Right kidney (tissue), 1 donor: ENCODE data around the gene KCNT2.
"Not testable (repeated sequence)": the region's sequence is repeated elsewhere in the genome, so short reads cannot be mapped to it uniquely, and the experiment has no call there.

Experiments
- DNase-seq: peaks from one replicate; pipeline ENCODE4 v3.0.0-alpha.2; 2016

Gene KCNT2

GRCh38 chr1:196309386-196309785 is 298.9 kb downstream of the KCNT2 start:
- no peak for DNase-seq

DNA sequence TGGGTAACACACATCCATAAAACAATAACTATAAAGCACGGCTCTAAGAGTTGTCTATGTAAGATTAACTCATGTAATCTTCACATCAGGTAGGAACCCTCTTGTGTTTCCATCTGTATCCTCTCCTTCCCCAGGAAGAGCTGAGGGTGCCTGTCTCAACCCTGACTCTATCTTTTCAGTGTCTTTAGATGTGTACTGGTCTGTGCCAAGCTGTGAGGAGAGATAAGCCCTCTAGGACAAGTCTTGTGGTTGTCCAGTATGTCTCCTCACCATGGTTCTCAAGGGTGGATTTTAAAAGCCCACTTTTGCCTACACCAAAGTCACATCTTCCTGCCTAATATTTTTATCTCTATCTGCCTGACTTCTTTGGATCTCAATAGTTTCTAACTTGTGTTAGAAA is 300.1 kb downstream of the KCNT2 start:
- DNase-seq: no peak

DNA sequence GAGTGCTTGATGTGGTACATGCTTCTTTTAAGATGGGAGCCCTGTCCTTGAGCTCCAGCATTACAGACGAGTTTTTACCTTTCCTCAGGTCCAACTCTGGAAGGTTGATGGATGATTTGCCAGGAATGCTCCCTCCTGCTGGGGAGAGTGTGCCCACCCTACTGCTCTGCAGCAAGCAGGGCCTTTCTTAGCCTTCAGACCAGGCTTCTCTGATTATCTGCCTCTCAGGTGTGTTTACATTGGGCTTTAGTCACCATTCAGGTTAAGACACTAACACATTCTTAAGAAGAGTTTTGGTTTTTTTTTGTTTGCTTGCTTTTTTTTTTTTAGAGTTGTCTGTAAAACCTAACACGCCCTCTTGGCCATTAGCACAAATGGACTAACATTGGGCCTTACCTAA is 301.8 kb downstream of the KCNT2 start:
- DNase-seq: no peak

DNA sequence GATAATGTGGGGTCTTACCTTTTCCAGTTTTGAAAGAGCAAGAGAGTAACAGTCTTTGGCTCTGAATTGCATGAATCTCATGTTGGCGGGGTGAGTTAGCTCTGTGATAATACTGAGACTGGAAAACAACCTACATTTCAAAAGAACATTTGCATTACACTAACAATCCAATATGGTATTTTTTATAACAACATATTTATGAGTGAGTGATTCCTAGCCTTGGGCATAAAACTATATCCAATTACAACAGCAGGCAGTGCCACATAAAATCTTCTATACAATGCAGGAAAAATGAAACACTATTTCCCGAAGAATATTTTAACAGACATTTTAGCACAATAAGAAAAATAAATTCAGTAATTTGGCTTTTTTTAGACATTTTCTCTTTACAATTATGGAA is 303.0 kb downstream of the KCNT2 start:
- DNase-seq: no peak

- DNase-seq: no peak
These were observed 305.3 kb downstream of the KCNT2 start for GRCh38 chr1:196302981-196303380.

DNA sequence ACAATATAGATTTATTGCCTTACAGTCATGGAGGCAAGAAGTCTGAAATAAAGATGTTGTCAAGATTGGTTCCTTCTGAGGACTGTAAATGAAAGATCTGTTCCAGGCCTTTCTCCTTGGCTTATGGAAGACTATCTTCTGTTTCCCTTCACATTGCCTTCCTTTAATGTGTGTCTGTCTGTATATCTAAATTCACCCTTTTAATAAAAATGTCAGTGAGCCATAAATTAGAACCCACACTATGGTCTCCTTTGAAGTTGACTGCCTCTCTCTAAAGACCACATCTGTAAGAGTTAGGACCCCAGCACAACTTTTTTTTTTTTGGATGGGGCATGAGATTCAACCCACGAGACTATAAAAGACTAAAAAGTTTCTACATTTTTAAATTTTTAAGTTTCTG is 305.8 kb downstream of the KCNT2 start:
- DNase-seq: no peak

DNA sequence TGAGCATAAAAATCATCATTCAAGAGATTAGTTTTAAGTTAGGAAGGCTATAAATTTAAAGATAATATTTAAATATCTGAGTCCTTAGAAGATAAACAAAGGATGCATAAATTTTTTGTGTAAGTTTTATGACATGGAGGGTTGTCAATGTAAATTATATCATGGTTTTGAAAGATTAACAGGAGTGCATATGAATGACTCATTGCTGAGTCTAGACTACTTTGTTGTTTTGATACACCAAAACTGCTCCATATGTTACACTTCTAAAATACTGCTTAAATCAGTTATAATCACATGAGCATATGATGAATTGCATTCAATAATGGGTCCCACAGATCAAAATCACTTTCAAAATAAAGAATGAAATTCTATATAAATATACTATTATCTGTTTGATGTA is 312.5 kb downstream of the KCNT2 start:
- DNase-seq: no peak

GRCh38 chr1:196278816-196279215 is 329.4 kb downstream of the KCNT2 start:
- no peak for DNase-seq

DNA sequence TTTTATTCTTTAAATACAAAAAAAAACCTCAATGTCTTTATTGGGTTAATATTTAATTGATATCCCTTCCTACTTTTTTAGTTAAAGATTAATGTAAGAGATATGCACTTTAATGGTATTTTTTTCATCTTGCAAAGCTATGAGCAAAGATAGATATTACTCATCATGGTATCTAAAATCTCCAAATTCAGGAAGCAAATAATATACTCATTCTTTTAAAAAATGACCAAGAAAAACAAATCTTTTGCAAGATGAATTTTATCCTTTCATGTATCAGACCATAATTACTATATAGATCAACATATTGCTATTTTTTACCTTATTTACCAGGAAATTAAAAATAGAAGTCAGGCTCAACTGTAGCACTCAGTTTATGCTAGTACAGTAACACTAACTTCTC is 330.4 kb downstream of the KCNT2 start:
- DNase-seq: no peak

DNA sequence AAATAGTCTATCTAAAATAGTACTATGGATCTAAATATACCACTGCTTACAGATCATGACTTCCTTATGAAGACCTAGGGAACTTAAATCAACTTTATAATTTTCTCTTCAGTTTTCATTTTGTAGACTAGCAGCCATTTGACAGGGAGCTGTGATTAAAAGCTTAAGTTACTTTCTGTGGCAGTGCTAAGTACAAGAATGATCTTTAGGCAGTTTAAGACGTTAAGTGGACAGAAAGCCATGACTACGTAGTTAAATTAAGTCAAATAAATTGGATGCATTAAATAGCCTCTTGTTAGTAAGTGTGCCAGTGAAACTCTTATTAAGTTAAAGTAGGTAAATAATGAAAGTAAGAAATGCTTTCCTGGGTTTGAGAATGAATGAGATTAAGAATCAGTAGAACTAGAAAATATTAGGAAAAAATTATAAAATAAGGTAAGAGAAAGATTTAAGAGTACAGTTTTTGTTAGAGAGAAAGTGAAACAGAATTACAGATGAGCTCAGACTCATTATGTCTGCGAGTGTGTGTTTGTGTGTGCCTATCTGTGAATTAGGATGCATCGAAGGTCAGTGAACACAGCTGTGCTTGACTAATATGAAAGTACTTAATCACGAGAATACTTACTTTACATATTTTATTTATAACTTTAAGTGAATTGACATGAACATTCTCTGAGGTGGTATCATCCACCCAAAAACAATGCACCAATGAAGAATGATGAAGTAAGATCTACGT is 336.9 kb downstream of the KCNT2 start:
- no peak for DNase-seq

DNA sequence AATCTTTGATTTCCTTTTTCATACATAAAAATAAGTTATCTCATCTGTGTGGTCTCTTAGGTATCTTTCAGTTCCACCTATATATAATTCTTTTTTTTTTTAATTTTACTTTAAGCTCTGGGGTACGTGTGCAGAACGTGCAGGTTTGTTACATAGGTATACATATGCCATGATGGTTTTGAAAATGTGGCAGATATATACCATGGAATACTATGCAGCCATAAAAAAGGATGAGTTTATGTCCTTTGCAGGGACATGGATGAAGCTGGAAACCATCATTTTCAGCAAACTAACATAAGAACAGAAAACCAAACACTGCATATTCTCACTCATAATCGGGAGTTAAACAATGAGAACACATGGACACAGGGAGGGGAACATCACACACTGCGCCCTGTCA is 345.2 kb downstream of the KCNT2 start:
- not testable (repeated sequence) for DNase-seq

GRCh38 chr1:196260270-196260669 is 348.0 kb downstream of the KCNT2 start:
- DNase-seq: no peak

DNA sequence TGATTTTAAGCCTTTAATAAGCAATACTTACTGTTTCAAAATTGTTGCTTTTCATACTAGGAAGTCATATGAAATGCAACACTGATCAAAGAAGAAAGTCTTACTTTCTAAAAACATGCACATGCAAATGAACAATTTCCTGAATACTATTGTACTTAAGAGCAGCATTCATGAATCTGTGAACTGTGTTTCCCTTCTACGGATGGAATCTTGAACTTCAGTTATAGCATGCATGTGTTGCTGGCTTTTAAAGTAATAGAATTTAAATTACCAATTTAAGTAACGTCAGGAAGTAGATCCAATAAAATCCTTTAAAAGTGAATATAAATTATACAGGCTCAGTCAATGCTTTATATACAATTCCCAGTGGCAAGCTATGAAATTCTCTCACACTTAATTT is 348.9 kb downstream of the KCNT2 start:
- DNase-seq: no peak

DNA sequence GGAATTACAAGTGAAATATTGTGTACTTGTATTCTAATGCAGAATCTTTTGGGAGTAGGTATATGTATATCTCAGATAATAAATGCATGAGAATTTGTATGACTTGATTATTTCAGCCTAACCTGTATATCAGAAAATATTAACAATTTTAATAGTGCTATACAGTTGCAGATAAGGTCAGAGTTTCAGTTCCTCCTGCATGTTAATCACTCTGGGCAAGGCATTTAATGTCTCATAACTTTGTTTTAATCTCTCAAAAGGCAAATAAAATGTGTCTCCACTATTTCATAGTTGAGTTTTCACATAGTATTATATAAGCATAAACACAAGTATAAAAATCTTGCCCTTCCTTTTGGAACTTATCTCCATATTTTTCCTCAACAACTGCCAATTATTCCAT is 352.5 kb downstream of the KCNT2 start:
- no peak for DNase-seq

DNA sequence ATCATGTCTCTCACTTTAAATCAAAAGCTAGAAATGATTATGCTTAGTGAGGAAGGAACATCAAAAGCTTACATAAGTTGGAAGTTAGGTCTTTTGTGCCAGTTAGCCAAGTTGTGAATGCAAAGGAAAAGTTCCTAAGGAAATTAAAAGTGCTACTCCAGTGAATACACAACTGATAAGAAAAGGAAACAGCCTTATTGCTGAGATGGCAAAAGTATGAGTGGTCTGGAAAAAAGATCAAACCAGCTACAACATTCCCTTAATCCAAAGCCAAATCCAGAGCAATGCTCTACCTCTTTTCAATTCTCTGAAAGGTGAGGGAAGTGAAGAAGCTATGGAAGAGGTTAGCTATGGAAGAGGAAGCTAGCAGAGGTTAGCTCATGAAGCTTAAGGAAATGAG is 378.7 kb downstream of the KCNT2 start:
- no peak for DNase-seq

GRCh38 chr1:196214866-196215265 is 393.4 kb downstream of the KCNT2 start:
- DNase-seq: no peak

- no peak for DNase-seq
These were observed 398.3 kb downstream of the KCNT2 start for GRCh38 chr1:196209983-196210382.

DNA sequence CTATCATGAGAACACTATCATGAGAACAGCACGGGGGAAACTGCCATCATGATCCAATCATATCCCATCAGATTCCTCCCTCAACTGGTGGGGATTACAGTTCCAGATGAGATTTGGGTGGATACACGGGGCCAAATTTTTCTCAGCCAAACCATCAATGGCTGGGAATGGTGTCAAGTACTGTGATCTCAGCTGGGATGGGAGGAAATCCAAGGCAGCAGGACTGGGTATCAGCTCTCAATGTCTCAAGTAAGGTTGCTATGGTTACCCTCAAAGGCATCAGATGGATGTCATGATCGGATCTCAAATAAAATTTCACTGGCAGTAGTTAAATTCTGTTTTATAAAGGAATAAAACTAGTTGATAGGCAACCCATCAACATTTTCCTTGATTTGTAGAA is 399.0 kb downstream of the KCNT2 start:
- no peak for DNase-seq

DNA sequence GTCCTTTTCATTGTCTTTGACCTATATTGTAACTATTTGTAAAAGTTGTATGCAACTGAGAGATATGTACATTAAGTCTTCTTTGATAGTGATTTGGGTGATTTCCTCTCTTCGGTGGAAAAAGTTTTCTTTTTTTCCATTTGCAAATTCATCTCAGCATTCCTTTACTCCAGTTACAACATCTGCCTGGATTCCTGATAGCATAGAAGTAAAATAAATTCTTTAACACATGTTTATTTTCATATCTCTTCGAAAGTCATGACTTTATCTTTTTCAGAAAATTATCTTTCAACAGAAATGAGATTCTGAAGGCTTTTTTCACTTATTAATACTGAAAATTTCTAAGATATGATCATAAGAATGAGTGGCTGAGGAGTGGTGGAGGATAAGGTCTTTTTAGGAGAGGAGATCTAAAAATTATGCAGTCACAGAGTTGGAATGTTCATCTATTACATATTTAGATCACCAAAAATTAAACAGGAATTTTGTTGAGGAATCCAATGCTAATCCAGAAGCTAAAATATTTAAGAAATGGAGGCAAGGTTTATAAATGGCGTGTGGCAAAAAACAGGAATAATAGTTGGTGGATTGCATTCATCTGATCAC is 400.5 kb downstream of the KCNT2 start:
- no peak for DNase-seq

DNA sequence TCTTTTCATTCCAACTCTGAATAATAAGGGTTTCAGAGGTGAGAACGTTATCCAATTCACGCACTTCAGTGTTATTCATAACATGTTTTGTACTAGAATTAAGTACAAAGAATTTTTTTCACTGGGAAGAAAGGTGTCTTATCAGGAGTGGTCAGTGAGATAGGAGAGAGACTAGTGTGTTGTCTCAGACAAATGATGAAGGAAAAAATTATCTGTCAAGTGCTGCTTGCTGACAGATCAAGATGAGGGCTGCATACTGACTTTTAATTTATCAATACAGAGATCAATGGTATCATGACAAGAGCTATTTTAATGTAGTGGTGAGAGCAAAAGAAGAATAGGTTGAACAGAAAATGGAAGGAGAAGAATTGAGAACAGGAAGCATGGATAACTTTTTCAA is 402.4 kb downstream of the KCNT2 start:
- DNase-seq: no peak

GRCh38 chr1:196196486-196196885 is 411.8 kb downstream of the KCNT2 start:
- DNase-seq: no peak

DNA sequence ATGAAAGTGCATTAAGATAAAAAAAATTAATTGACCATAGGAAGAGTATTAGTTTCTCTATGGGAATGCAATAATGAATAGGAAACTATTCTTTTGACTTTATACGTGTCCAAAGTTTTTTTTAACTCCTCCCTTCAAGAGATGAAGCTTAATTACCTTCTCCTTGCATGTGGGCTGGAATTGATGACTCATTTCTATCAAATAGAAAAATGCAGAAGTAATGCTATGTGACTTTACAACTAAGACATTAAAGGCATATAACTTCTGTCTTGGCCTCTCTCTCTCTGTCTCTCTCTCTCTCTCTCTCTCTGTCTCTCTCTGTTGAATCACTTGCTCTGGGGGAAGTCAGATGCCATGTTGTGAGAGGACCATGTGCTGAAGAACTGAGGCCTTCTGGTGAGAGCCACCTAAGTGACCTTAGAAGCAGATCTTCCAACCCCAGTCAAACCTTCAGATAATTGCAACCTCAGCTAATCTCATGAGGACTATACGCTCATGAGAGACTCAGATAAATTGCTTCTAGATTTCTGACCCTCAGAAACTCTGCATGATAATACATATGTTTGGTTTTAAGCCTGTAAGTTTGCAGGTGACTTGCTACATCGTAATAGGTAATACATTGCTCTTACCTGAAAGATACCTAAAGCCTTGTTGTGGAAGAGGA is 414.2 kb downstream of the KCNT2 start:
- no peak for DNase-seq

- DNase-seq: no peak
These were observed 424.3 kb downstream of the KCNT2 start for GRCh38 chr1:196183941-196184340.

DNA sequence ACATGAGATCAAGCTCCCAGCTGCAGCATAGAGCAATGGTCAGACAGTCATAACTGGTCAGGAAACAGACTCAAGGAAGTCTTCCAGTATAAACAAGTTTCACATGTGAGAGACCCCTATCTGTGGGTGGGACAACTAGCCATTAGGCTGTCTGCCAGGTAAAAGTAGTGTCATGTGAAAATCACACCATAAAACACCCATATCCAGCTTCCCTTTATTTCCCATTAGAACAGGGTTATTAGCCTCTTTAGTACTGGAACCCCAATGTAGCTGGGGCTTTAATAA is 426.7 kb downstream of the KCNT2 start:
- DNase-seq: no peak
